ENCODE data around the gene TTC21A.

- no peak for TF ChIP-seq CTCF (IDR thresholded peaks at IDR 0.05)
- no peak for TF ChIP-seq POLR2A (IDR thresholded peaks at IDR 0.05)
Measured at GRCh38 chr3:39144748-39145380, 37.4 kb downstream of the TTC21A start.
